Memory B cell (primary cell): ENCODE results near the gene TMEM141.
"Not testable (repeated sequence)": the region's sequence is repeated elsewhere in the genome, so short reads cannot be mapped to it uniquely, and the experiment has no call there.

ENCODE experiments used
- ATAC-seq: fragments of 150-1000 bp; cut with Tn5 transposase; 2 replicates; pipeline ENCODE4 v1.10.0; 2021; ENCODE audit warnings: low read depth, mild to moderate bottlenecking, moderate library complexity
- DNase-seq, 2 donors: peaks; one replicate each; pipeline ENCODE4 v3.0.0; 2022; ENCODE audit warnings: low spot score in 2 of 2
- H3K27ac Mint-ChIP-seq: one replicate; pipeline ENCODE4 v1.8.0; 2022; ENCODE audit warnings: mild to moderate bottlenecking, moderate library complexity, mixed read lengths
- H3K27me3 Mint-ChIP-seq: one replicate; pipeline ENCODE4 v1.8.0; 2022; ENCODE audit warnings: mixed read lengths
- H3K36me3 Mint-ChIP-seq: one replicate; pipeline ENCODE4 v1.8.0; 2022; ENCODE audit warnings: mild to moderate bottlenecking, mixed read lengths
- H3K4me1 Mint-ChIP-seq: one replicate; pipeline ENCODE4 v1.8.0; 2022; ENCODE audit warnings: mixed read lengths
- H3K4me3 Mint-ChIP-seq: one replicate; pipeline ENCODE4 v1.8.0; 2022; ENCODE audit warnings: mild to moderate bottlenecking, moderate library complexity, mixed read lengths
- H3K9me3 Mint-ChIP-seq: one replicate; pipeline ENCODE4 v1.8.0; 2022; ENCODE audit warnings: mixed read lengths

TMEM141 gene

DNA sequence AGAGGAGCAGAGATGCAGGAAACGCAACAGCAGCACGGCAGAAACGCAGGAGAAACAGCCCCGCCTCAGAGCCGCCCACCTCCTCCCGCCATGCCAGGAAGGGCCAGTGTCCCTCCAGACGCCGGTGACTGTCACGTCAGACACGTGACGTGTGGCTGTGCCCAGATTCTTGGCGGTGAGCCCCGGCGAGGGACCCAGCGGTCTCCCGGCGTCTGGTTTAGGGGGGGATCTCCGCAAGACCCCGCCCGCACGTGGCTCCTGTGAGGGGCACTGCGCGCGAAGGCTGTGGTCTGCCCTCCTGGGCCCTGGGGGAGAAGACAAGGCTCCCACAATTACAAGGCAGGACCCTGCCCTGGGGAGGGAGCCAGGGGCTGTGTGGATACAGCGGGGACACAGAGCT lies 30.7 kb upstream of the TMEM141 start:
- no peaks in the 10 kb centered on the region for H3K36me3 Mint-ChIP-seq
- no peak overlapping the region for H3K4me3 Mint-ChIP-seq
- H3K9me3 Mint-ChIP-seq, result no peaks in the 10 kb centered on the region
- no peaks in the 10 kb centered on the region for H3K27me3 Mint-ChIP-seq
- ATAC-seq (no peak), DNase-seq (no peak)
- no peak overlapping the region for H3K27ac Mint-ChIP-seq
- H3K4me1 Mint-ChIP-seq, result peaks cover 15% of the 10 kb centered on the region

- peaks cover 18% of the 10 kb centered on the region for H3K4me1 Mint-ChIP-seq
Observed at GRCh38 chr9:136760834-136761544, 30.2 kb upstream of the TMEM141 start.

DNA sequence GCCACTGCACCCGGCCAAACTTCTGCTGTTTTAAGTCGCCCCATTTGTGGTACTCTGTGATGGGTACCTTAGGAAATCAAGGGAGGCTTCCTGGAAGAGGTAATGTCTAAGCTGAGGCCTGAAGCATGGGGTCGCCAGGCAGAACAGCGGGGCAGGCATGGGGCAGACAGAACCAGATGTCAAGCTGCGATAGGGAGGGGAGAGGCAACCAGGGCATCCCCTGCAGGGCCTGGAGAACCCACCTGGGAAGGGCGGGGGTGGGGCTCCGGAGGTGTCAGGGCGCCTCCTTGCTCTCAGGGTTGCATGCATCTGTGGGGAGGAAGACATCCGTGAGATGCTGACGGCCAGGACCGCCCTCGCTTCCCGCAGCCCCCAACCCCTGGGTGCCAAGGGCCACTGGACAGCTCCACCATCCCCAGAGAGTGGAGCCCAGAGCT lies 29.6 kb upstream of the TMEM141 start:
- Mint-ChIP-seq H3K9me3 (no peaks in the 10 kb centered on the region), H3K4me1 (peaks cover 19% of the 10 kb centered on the region), H3K4me3 (no peak overlapping the region), H3K36me3 (no peaks in the 10 kb centered on the region), H3K27ac (no peak overlapping the region), H3K27me3 (no peaks in the 10 kb centered on the region)
- ATAC-seq, result no peak
- DNase-seq, result no peak

More at GRCh38 chr9:136760834-136761544, 30.2 kb upstream of the TMEM141 start:
- not testable (repeated sequence) for H3K9me3 Mint-ChIP-seq, H3K27me3 Mint-ChIP-seq, H3K36me3 Mint-ChIP-seq, H3K4me3 Mint-ChIP-seq, H3K27ac Mint-ChIP-seq, DNase-seq
- peak; percentile 26 for ATAC-seq

- Mint-ChIP-seq H3K27ac (no peak overlapping the region), H3K4me1 (peaks cover 26% of the 10 kb centered on the region), H3K4me3 (no peak overlapping the region), H3K36me3 (no peaks in the 10 kb centered on the region), H3K9me3 (no peaks in the 10 kb centered on the region), H3K27me3 (no peaks in the 10 kb centered on the region)
- DNase-seq, result no peak
- no peak for ATAC-seq
Observed at GRCh38 chr9:136762221-136762691, 28.9 kb upstream of the TMEM141 start.

GRCh38 chr9:136762915-136763648 lies 28.1 kb upstream of the TMEM141 start:
- Mint-ChIP-seq H3K9me3 (no peaks in the 10 kb centered on the region), H3K27me3 (no peaks in the 10 kb centered on the region), H3K4me1 (peaks cover 30% of the 10 kb centered on the region), H3K4me3 (no peak overlapping the region), H3K27ac (no peak overlapping the region), H3K36me3 (no peaks in the 10 kb centered on the region)
- ATAC-seq, result no peak
- DNase-seq, result no peak

DNA sequence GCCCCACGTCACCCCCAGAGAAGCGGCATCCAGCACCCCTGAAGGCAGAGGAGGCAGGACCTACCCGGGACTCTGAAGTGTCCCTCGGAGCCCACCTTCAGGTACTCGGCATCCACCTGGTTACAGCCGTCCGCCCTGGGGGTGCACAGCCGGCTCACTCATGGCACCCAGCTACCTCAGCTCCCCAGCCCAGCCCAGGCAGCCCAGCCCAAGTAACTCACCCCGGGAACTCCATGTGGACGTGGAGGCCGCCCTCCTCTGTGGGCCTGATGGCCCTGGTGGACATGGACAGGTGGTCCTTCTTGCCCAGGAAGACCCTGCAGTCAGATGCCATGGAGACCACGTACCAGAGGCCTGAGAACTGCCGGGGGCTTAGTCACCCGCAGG lies 27.5 kb upstream of the TMEM141 start:
- Mint-ChIP-seq H3K27ac (no peak overlapping the region), H3K27me3 (no peaks in the 10 kb centered on the region), H3K36me3 (no peaks in the 10 kb centered on the region), H3K4me1 (peaks cover 31% of the 10 kb centered on the region), H3K9me3 (no peaks in the 10 kb centered on the region), H3K4me3 (no peak overlapping the region)
- ATAC-seq (no peak), DNase-seq (no peak)

DNA sequence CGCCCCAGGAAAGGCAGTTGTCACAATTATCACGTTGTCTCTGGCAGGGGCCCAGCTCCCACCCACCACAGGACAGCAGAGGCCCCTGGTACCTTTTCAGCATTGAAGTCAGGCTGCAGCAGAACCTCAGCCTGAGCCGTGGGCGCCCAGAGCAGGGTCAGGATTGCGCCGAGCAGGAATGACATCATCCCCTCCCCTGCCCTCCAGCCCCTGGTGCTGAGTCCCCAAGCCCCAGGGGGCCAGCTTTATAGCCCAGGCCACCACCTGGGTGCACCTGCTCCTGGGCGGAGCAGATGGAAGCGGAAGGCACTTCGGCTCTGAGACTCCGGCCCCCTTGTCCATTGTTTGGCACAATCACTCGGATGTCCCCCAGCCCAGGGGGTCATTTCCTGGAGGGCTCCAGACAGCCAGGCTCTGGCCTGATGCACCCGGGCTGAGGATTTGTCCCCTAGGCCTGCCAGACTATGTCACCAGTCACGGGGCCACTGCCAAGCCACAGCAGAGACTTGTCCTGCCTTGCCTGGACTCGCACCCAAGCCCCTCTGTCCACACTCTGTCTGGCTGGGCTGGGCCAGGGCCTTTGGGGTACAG lies 26.7 kb upstream of the TMEM141 start, which contains the start of gene LCN15:
Gene LCN15 (minus strand): TSS at position 218 of the 591 bp plus-strand sequence. CDS start 30 bp downstream, at position 188.
- Mint-ChIP-seq H3K27ac (peak within 1 kb of the TSS; percentile 93), H3K36me3 (no peaks in the 10 kb centered on the region), H3K4me1 (peaks cover 30% of the 10 kb centered on the region), H3K27me3 (no peaks in the 10 kb centered on the region), H3K4me3 (no peak within 1 kb of the TSS), H3K9me3 (no peaks in the 10 kb centered on the region)
- ATAC-seq (no peak), DNase-seq (no peak)

DNA sequence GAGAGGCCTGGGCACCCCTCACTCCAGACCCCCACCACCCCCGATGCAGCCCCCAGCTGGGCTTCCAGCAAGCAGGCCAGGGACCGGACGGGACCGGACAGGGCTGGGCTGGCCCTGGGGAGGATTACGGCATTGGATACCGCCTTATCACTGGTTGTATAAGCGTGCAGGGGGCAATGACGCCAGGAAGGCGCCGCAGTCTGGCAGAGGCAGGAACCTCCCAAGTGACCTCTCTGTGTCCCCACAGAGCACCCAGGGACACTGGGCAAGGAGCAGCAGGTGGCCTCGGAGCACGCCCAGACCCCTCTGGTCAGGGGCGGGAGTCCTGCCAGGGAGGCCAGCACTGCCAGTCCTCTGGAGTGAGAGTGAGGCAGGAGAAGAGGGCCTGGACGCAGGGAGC lies 26.1 kb upstream of the TMEM141 start:
- Mint-ChIP-seq H3K27me3 (peaks cover 4% of the 10 kb centered on the region), H3K27ac (peak overlapping the region; percentile 93), H3K4me3 (no peak overlapping the region)

GRCh38 chr9:136765745-136766409 lies 25.3 kb upstream of the TMEM141 start:
- Mint-ChIP-seq H3K4me1 (peaks cover 29% of the 10 kb centered on the region), H3K27ac (peak overlapping the region; percentile 93), H3K4me3 (peak overlapping the region; percentile 65)
- H3K9me3 Mint-ChIP-seq, H3K27me3 Mint-ChIP-seq, H3K36me3 Mint-ChIP-seq: not testable (repeated sequence)
- DNase-seq (peak in 1 of 2 donors; percentile 57), ATAC-seq (peak; percentile 68)

More for the DNA sequence above, 26.1 kb upstream of the TMEM141 start:
- DNase-seq, result no peak
- Mint-ChIP-seq H3K9me3 (no peaks in the 10 kb centered on the region), H3K36me3 (no peaks in the 10 kb centered on the region), H3K4me1 (peaks cover 31% of the 10 kb centered on the region)
- ATAC-seq, result no peak

DNA sequence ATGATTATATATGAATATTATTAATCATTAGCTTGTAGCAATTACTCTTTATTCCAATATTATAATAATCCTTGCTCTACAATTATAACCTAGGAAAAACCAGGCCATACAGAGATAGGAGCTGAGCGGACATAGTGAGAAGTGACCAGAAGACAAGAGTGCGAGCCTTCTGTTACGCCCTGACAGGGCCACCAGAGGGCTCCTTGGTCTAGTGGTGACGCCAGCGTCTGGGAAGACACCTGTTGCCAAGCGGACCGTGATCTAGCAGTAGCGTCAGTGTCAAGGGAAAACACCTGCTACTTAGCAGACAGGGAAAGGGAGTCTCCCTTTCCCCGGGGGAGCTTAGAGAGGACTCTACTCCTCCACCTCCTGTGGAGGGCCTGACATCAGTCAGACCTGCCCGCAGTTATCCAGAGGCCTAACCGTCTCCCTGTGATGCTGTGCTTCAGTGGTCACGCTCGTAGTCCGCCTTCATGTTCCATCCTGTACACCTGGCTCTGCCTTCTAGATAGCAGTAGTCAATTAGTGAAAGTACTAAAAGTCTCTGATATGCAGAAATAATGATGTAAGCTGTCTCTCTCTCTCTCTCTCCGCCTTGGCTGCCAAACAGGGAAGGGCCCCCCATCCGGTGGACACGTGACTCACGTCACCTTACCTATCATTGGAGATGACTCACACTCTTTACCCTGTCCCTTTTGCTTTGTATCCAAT lies 24.6 kb upstream of the TMEM141 start:
- DNase-seq (peak; percentile 75 to 77), ATAC-seq (peak; percentile 30)
- H3K27me3 Mint-ChIP-seq, H3K36me3 Mint-ChIP-seq, H3K9me3 Mint-ChIP-seq: not testable (repeated sequence)
- Mint-ChIP-seq H3K4me3 (peak overlapping the region; percentile 62), H3K4me1 (peaks cover 28% of the 10 kb centered on the region), H3K27ac (peak overlapping the region; percentile 93)

DNA sequence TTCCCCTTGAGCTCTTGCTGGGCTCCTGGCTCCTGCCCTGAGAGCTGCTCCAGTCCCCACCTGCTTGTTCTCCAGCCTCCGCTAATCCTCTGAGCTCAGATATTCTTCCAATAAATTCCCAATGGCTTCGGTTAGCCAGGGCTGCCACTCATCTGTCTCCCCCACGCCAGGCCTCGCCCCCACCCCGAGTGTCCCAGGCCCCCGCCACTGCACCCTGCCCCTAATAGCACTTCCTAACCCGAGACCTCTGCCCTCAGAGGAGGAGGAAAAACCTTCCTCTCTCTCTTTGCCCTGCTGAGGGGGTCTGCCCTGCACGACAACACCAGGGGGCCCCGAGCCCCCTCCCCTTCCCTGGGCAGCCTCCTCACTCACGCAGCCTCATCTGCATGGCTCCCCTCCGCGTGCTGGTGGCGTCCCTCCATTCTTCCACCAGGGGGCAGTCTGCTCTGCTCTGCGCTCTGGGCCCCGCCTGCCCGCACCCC lies 21.4 kb upstream of the TMEM141 start:
- Mint-ChIP-seq H3K36me3 (no peaks in the 10 kb centered on the region), H3K27me3 (peaks cover 10% of the 10 kb centered on the region), H3K9me3 (no peaks in the 10 kb centered on the region), H3K27ac (peak overlapping the region; percentile 68), H3K4me3 (peak overlapping the region; percentile 68), H3K4me1 (peaks cover 33% of the 10 kb centered on the region)
- ATAC-seq (no peak), DNase-seq (no peak)

- no peak overlapping the region for H3K27ac Mint-ChIP-seq
- no peak overlapping the region for H3K4me3 Mint-ChIP-seq
- no peaks in the 10 kb centered on the region for H3K9me3 Mint-ChIP-seq
- ATAC-seq, result no peak
- peaks cover 12% of the 10 kb centered on the region for H3K27me3 Mint-ChIP-seq
- no peak for DNase-seq
- no peaks in the 10 kb centered on the region for H3K36me3 Mint-ChIP-seq
- H3K4me1 Mint-ChIP-seq, result peaks cover 17% of the 10 kb centered on the region
Observed at GRCh38 chr9:136771907-136772415, 19.2 kb upstream of the TMEM141 start.

- no peaks in the 10 kb centered on the region for H3K9me3 Mint-ChIP-seq
- H3K27me3 Mint-ChIP-seq, result peaks cover 20% of the 10 kb centered on the region
- peaks cover 10% of the 10 kb centered on the region for H3K4me1 Mint-ChIP-seq
- H3K36me3 Mint-ChIP-seq, result no peaks in the 10 kb centered on the region
- H3K27ac Mint-ChIP-seq, result no peak overlapping the region
- H3K4me3 Mint-ChIP-seq, result no peak overlapping the region
- DNase-seq (no peak), ATAC-seq (peak; percentile 90)
Observed at GRCh38 chr9:136773386-136774044, 17.6 kb upstream of the TMEM141 start.
